ENCODE measurements around the gene PLEKHM3.

- TF ChIP-seq CTCF (IDR thresholded peaks at IDR 0.05; ENCODE audit: extremely low read depth in 1 of 2, insufficient read depth in 1 of 2, low read depth in 1 of 2, low read length in 2 of 2) (no peak), EZH2 (IDR thresholded peaks at IDR 0.05; ENCODE audit: borderline replicate concordance, low read depth, low read length, severe bottlenecking) (no peak), JUN (IDR thresholded peaks at IDR 0.05; ENCODE audit: borderline replicate concordance, insufficient read depth, insufficient read length, low read depth) (no peak), POLR2AphosphoS5 (IDR thresholded peaks at IDR 0.05; ENCODE audit: insufficient read depth, low read depth, low read length) (no peak)
Measured at GRCh38 chr2:208036357-208036756, 11.0 kb upstream of the PLEKHM3 start.
